ENCODE results near the gene INCA1.

DNA sequence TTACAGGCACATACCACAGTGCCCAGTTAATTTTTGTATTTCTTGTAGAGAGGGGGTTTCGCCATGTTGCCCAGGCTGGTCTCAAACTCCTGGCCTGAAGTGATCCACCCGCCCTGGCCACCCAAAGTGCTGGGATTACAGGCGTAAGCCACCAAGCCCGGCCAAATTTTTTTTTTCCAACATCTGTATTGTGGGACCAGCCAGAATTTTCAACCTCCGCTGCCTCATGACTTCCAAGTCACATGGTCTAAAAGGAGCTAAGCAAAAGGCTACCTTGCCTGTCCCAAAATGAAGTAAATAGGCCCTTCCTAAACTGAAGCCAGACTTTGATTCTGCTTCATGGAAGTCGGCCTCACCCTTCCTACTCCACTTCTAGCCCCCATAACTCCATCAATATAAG is 25.5 kb downstream of the INCA1 start:
- TF ChIP-seq, protein P1, sequence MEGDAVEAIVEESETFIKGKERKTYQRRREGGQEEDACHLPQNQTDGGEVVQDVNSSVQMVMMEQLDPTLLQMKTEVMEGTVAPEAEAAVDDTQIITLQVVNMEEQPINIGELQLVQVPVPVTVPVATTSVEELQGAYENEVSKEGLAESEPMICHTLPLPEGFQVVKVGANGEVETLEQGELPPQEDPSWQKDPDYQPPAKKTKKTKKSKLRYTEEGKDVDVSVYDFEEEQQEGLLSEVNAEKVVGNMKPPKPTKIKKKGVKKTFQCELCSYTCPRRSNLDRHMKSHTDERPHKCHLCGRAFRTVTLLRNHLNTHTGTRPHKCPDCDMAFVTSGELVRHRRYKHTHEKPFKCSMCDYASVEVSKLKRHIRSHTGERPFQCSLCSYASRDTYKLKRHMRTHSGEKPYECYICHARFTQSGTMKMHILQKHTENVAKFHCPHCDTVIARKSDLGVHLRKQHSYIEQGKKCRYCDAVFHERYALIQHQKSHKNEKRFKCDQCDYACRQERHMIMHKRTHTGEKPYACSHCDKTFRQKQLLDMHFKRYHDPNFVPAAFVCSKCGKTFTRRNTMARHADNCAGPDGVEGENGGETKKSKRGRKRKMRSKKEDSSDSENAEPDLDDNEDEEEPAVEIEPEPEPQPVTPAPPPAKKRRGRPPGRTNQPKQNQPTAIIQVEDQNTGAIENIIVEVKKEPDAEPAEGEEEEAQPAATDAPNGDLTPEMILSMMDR (IDR thresholded peaks at IDR 0.05): no peak
- TF ChIP-seq POLR2A (IDR thresholded peaks at IDR 0.05): no peak
